A673 (cell line): ENCODE data around the gene TBX1. TPM values are rescaled to one million over a fixed set of nuclear protein-coding genes. Genes with fewer than 3 reads are reported as not detected.

ENCODE experiments used
- BruUV-seq: library from RNA; stranded (reverse); fragments of 400-500 nt; replicated peaks from 2 replicates; lab custom pipeline; 2021; lab: Mats Ljungman, UMichigan
- CTCF ChIA-PET: fragments of 300-600 bp; sonication (Branson Sonifier 250); formaldehyde crosslinking; loops from one replicate; lab custom pipeline; 2022; ENCODE audit warnings: antibody characterized with exemption; lab: Charles Lee
- POLR2A ChIA-PET: fragments of 300-600 bp; sonication (Branson Sonifier 250); formaldehyde crosslinking; loops from one replicate; lab custom pipeline; 2022; ENCODE audit warnings: antibody characterized with exemption; ENCODE audit not compliant: low non-redundant PET; lab: Charles Lee
- DNase-seq: peaks from one replicate; pipeline ENCODE4 v3.0.0-alpha.2; 2015; ENCODE audit warnings: low spot score
- H3K27ac ChIP-seq: fragments of 200-600 bp; sonication (generic); 2 replicates; pipeline ENCODE4 v1.5.1; 2016; ENCODE audit warnings: mixed run types, low read depth, mild to moderate bottlenecking, mixed read lengths, antibody characterized with exemption, low read length; ENCODE audit not compliant: poor library complexity, severe bottlenecking
- H3K27me3 ChIP-seq: fragments of 200-600 bp; sonication (generic); replicated peaks from 2 replicates; pipeline ENCODE4 v1.6.1; 2017; ENCODE audit warnings: mixed run types, low read depth, mild to moderate bottlenecking, mixed read lengths, antibody characterized with exemption, low read length; ENCODE audit not compliant: insufficient read depth, poor library complexity
- H3K36me3 ChIP-seq: fragments of 200-600 bp; sonication (generic); 2 replicates; pipeline ENCODE4 v1.6.1; 2016; ENCODE audit warnings: mixed run types, mild to moderate bottlenecking, mixed read lengths, antibody characterized with exemption, low read length; ENCODE audit not compliant: insufficient read depth, poor library complexity, severe bottlenecking
- H3K4me1 ChIP-seq: fragments of 200-600 bp; sonication (generic); 2 replicates; pipeline ENCODE4 v1.6.1; 2017; ENCODE audit warnings: mixed run types, mild to moderate bottlenecking, mixed read lengths, antibody characterized with exemption, low read length; ENCODE audit not compliant: insufficient read depth, poor library complexity, severe bottlenecking
- H3K4me3 ChIP-seq: fragments of 200-600 bp; sonication (generic); 2 replicates; pipeline ENCODE4 v1.5.1; 2016; ENCODE audit warnings: low read depth, mixed run types, mild to moderate bottlenecking, mixed read lengths, low read length; ENCODE audit not compliant: poor library complexity, severe bottlenecking
- H3K9me3 ChIP-seq: fragments of 200-600 bp; sonication (generic); 2 replicates; pipeline ENCODE4 v1.6.1; 2016; ENCODE audit warnings: mixed run types, low read depth, mild to moderate bottlenecking, mixed read lengths, antibody characterized with exemption, low read length; ENCODE audit not compliant: poor library complexity, severe bottlenecking
- EZH2 ChIP-seq: fragments of 200-600 bp; sonication (generic); IDR thresholded peaks from 2 replicates; pipeline ENCODE4 v1.6.1; 2017; ENCODE audit warnings: borderline replicate concordance, low read depth, mild to moderate bottlenecking, mixed read lengths, antibody characterized with exemption, low read length; ENCODE audit not compliant: poor library complexity, severe bottlenecking
- intact Hi-C: fragments of 100-400 bp; cut with micrococcal nuclease; formaldehyde crosslinking; loops from one replicate; pipeline ENCODE4 v1.10.0; 2022; ENCODE audit not compliant: unreplicated experiment
- total RNA-seq: library from RNA; stranded (reverse); gene quantifications from 2 replicates; pipeline ENCODE4 v1.2.3, GENCODE V29; 2021
- TF ChIP-seq, protein P1 (sequence below): fragments of 300-800, 200-600 bp; sonication (generic); conservative IDR thresholded peaks from 2 replicates; pipeline ENCODE4 v1.5.1; 2017; ENCODE audit warnings: low read depth, mild to moderate bottlenecking, antibody characterized with exemption, low read length, moderate library complexity, mixed read lengths

The TBX1 gene
- total RNA-seq, 1 experiment from 2014 or later: 3.6 TPM

DNA sequence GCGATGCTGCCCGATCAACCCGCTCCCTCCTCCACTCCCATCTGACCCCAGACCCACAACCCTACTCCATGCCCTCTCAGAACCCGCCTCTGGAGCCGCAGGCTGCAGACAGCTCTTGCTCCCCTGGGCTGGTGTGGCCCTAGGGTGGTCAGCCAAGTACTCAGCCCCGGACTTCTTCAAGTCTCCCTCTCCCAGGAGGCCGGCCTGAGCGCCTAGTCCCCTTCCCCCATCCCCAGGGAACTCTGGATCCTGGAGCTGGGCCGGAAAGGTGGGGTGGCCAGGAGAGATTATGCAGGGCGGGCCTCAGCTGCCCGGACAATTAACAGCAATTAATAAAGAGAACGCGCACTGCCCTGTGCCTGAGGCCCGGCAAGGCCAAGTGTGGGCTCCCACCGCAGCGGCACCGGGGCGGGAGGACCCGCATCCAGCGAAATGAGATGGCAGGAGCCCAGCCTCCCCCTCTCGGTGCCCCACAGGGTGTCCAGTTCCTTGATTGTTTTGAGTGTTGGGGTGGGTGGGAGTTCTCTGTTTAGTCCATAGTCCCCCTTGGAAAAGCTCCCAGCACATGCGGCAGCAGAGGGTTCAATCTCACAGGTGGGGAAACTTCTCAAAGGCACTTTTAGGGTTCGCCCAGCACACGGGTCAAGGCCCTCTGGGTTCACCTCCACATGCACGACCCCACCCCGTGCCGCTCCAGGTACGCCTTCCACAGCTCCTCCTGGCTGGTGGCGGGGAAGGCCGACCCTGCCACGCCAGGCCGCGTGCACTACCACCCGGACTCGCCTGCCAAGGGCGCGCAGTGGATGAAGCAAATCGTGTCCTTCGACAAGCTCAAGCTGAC is 3.1 kb downstream of the TBX1 start:
- Histone ChIP-seq H3K27ac (no peak overlapping the region), H3K27me3 (peaks cover 52% of the 10 kb centered on the region), H3K36me3 (no peaks in the 10 kb centered on the region), H3K4me3 (no peak overlapping the region), H3K9me3 (no peaks in the 10 kb centered on the region), H3K4me1 (peaks cover 4% of the 10 kb centered on the region)
- intact Hi-C loops: no loop called here
- TF ChIP-seq, protein P1, sequence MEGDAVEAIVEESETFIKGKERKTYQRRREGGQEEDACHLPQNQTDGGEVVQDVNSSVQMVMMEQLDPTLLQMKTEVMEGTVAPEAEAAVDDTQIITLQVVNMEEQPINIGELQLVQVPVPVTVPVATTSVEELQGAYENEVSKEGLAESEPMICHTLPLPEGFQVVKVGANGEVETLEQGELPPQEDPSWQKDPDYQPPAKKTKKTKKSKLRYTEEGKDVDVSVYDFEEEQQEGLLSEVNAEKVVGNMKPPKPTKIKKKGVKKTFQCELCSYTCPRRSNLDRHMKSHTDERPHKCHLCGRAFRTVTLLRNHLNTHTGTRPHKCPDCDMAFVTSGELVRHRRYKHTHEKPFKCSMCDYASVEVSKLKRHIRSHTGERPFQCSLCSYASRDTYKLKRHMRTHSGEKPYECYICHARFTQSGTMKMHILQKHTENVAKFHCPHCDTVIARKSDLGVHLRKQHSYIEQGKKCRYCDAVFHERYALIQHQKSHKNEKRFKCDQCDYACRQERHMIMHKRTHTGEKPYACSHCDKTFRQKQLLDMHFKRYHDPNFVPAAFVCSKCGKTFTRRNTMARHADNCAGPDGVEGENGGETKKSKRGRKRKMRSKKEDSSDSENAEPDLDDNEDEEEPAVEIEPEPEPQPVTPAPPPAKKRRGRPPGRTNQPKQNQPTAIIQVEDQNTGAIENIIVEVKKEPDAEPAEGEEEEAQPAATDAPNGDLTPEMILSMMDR: no peak
- no peak for TF ChIP-seq EZH2
- no peak for DNase-seq
- no TSS peak for BruUV-seq
- ChIA-PET POLR2A (no interaction called here), CTCF (interaction anchor here (0.7 kb wide), 1 partner anchor 13 kb away, joined by 3 read pairs; no protein-coding TSS in a partner anchor)

DNA sequence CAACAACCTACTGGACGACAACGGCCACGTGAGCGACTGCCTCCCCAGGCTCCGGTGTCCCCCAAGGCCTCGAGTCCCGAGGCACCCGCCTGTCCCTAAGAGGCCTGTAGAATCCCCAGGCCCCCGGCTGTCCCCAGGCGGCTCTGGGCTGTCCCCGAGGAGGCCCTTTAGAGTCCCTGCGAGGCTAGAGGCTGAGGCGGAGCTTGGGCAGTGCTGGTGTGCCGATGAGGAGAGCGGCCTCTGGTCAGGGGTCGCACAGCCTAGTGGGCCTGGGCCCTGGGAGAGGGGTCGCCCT is 3.7 kb downstream of the TBX1 start:
- no peak overlapping the region for H3K27ac ChIP-seq
- intact Hi-C loops: no loop called here
- H3K4me1 ChIP-seq: peaks cover 4% of the 10 kb centered on the region
- peaks cover 48% of the 10 kb centered on the region for H3K27me3 ChIP-seq
- DNase-seq: no peak
- H3K36me3 ChIP-seq: no peaks in the 10 kb centered on the region
- no TSS peak for BruUV-seq
- no peaks in the 10 kb centered on the region for H3K9me3 ChIP-seq
- POLR2A ChIA-PET: no interaction called here
- H3K4me3 ChIP-seq: no peak overlapping the region
- no peak for TF ChIP-seq EZH2
- TF ChIP-seq, protein P1: no peak
- CTCF ChIA-PET: interaction anchor here (0.7 kb wide), 1 partner anchor 14 kb away, joined by 3 read pairs; no protein-coding TSS in a partner anchor

- H3K9me3 ChIP-seq: no peaks in the 10 kb centered on the region
- no peaks in the 10 kb centered on the region for H3K4me1 ChIP-seq
- ChIA-PET CTCF (interaction anchor here (0.7 kb wide), 1 partner anchor 14 kb away, joined by 3 read pairs; no protein-coding TSS in a partner anchor), POLR2A (no interaction called here)
- no peaks in the 10 kb centered on the region for H3K36me3 ChIP-seq
- TF ChIP-seq, protein P1: no peak
- TF ChIP-seq EZH2: no peak
- DNase-seq: no peak
- no peak overlapping the region for H3K4me3 ChIP-seq
- no peak overlapping the region for H3K27ac ChIP-seq
- intact Hi-C loops: no loop called here
- peaks cover 42% of the 10 kb centered on the region for H3K27me3 ChIP-seq
- BruUV-seq: no TSS peak
Observed at GRCh38 chr22:19764636-19765476, 4.3 kb downstream of the TBX1 start.
